IPS DF 6.9 (cell line): Measurements from ENCODE around the gene ZNF419.
"Not testable (repeated sequence)": the region's sequence is repeated elsewhere in the genome, so short reads cannot be mapped to it uniquely, and the experiment has no call there.

ENCODE experiments used
- DNase-seq: peaks from one replicate; pipeline ENCODE4 v3.0.0-alpha.2; 2013; ENCODE audit warnings: low read depth, low spot score
- H3K27ac ChIP-seq: one replicate; pipeline ENCODE4 v1.5.1; 2013; ENCODE audit warnings: low read length, control low read depth
- H3K27me3 ChIP-seq: 2 replicates; pipeline ENCODE4 v1.6.1; 2013; ENCODE audit warnings: mild to moderate bottlenecking, low read length; ENCODE audit not compliant: control insufficient read depth, insufficient read depth
- H3K36me3 ChIP-seq: 2 replicates; pipeline ENCODE4 v1.6.1; 2013; ENCODE audit warnings: low read length; ENCODE audit not compliant: control insufficient read depth, insufficient read depth
- H3K4me1 ChIP-seq: 2 replicates; pipeline ENCODE4 v1.6.1; 2013; ENCODE audit warnings: low read length; ENCODE audit not compliant: control insufficient read depth, insufficient read depth
- H3K4me3 ChIP-seq: 2 replicates; pipeline ENCODE4 v1.5.1; 2013; ENCODE audit warnings: mild to moderate bottlenecking, low read length
- H3K9me3 ChIP-seq: 2 replicates; pipeline ENCODE4 v1.6.1; 2013; ENCODE audit warnings: low read length, inconsistent platforms; ENCODE audit not compliant: control insufficient read depth, insufficient read depth
- WGBS: extraction: QIAGEN DNeasy Blood & Tissue Kit; methylation state at CpG from one replicate; pipeline ENCODE4 v1.1.7; 2013; ENCODE audit warnings: mixed read lengths, missing lambda C conversion rate; ENCODE audit not compliant: insufficient read length, insufficient coverage; 5-methylcytosine and 5-hydroxymethylcytosine counted together

Gene ZNF419

DNA sequence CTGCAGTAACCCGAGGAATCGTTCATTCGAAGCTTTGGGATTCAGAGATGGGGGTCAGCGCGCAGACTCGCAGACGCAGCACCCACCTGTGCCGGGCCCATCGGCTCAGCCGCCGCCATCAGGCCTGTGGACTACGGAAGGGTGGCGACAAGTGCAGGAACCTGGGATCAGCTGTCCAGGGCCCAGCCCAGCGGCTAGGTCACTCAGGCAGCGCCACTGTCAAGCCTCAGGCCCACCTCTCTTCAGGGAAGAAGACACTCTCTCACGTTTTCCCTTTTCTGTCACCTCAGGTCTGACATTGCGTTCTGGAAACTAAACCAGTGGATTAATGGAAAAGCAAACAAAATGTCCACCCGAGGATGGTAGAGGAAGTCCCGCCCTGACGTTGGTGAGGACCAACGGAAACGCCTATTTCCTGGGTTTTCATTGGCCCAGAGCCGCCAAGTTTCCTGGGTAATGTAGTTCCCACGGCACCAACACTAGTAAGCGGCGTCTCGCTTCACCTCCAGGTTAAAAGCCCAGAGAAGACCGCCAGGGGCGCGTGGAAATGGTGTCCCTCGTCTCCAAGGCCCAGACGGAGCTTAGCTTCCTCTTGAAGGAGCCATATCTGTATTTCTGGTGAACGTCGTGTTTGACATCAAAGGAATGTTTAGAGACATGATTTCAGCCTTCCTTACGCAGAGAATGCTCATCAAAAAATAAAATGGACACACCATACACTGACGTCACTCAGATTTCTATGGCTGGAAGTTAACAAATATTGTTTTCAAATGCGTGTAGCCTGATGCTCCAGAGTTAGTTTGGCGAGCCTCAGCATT lies 10.2 kb upstream of the ZNF419 start, which contains the start of gene ZNF772:
TSS of gene ZNF772 (minus strand) at position 376 of the 818 bp plus-strand sequence. CDS start at position 119, 257 bp downstream.
- Histone ChIP-seq H3K9me3 (peaks cover 20% of the 10 kb centered on the region), H3K27me3 (no peaks in the 10 kb centered on the region), H3K36me3 (peaks cover 27% of the 10 kb centered on the region), H3K4me1 (no peaks in the 10 kb centered on the region), H3K27ac (no peak within 1 kb of the TSS), H3K4me3 (peak within 1 kb of the TSS; percentile 80)
- peak; percentile 91 for DNase-seq
- WGBS: no CpG with 5 or more reads among the region's 38 CpGs

DNA sequence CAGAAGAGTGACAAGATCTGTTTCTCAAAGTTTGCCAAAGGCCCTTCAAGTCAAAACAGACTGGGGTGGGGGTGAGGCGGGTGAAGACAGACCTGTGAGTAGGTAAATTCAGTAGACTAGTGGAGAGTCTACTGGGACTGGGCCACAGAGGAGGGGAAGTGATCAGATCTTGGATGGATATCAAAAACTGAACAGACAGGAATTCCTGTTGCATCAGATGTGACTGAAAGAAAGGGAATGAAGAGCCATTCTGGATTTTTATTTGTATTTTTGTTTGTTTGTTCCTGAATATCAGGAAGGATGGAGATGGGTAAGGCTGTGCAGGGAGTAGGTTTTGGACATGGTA lies 722 bp downstream of the ZNF419 start:
- H3K4me1 ChIP-seq, H3K4me3 ChIP-seq, H3K9me3 ChIP-seq, H3K27me3 ChIP-seq, DNase-seq, H3K27ac ChIP-seq: not testable (repeated sequence)
- peaks cover 14% of the 10 kb centered on the region for H3K36me3 ChIP-seq
- WGBS: no CpG with 5 or more reads among the region's 1 CpG

DNA sequence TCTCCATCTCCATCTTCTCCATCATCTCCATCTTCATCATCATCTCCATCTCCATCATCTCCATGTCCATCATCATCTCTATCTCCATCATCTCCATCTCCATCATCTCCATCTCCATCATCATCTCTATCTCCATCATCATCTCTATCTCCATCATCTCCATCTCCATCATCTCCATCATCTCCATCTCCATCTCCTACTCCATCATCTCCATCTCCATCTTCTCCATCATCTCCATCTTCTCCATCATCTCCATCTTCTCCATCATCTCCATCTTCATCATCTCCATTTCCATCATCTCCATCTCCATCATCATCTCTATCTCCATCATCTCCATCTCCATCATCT lies 11.8 kb downstream of the ZNF419 start:
- not testable (repeated sequence) for DNase-seq, H3K36me3 ChIP-seq, H3K4me1 ChIP-seq, H3K27me3 ChIP-seq, H3K9me3 ChIP-seq, H3K27ac ChIP-seq, H3K4me3 ChIP-seq

DNA sequence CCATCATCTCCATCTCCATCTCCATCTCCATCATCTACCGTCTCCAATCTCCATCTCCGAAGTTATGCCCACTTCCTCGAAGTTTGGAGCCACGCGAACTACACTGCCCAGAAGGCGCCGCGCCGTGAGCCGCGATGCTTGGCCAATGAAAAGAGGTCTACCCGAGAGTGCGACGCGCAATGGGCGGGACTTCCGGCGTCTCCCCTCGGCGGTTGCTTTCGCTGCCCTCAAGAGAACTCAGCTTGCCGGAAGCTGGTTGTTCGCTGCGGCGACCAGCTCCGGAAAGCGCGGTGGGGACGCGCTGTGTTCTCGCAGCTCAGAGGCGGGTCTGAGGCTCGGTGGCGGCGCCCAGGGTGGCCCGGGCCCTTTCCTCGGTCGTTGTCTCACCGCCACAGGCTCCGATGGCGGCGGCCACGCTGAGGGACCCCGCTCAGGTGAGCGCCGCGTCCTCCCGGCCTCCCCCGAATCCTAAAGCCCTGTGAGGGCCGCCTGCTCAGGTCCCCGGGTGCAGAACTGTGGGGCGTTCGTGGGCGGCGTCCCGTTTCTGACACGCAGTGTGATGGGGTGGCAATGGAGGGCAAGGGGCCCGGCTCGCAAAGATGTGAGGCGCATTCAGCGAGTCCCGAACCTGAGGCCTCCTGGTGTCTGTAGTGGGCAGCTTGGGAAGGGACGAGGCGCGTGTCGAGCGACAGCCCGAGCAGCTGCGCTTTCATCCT lies 12.3 kb downstream of the ZNF419 start, which contains the start of gene ZNF773:
TSS of gene ZNF773 (plus strand) at position 259 of the 716 bp plus-strand sequence. CDS start at position 402, 143 bp downstream.
- not testable (repeated sequence) for H3K4me1 ChIP-seq, H3K36me3 ChIP-seq, H3K27ac ChIP-seq, H3K9me3 ChIP-seq, H3K27me3 ChIP-seq
- H3K4me3 ChIP-seq: peak within 1 kb of the TSS; percentile 93
- WGBS: 100% methylated on average over 3 of the region's 69 CpGs
- peak; percentile 92 for DNase-seq

- H3K4me1 ChIP-seq, H3K36me3 ChIP-seq, H3K27me3 ChIP-seq, H3K4me3 ChIP-seq, H3K27ac ChIP-seq, DNase-seq, H3K9me3 ChIP-seq: not testable (repeated sequence)
- WGBS: no CpG with 5 or more reads among the region's 4 CpGs
Observed at GRCh38 chr19:57500400-57500799, 12.8 kb downstream of the ZNF419 start.

- peaks cover 8% of the 10 kb centered on the region; the same call in 1 of the 2 replicates for H3K36me3 ChIP-seq
- no peaks in the 10 kb centered on the region for H3K27me3 ChIP-seq
- H3K4me3 ChIP-seq: no peak overlapping the region
- WGBS: no CpG with 5 or more reads among the region's 4 CpGs
- no peak overlapping the region for H3K27ac ChIP-seq
- no peak for DNase-seq
- H3K4me1 ChIP-seq: no peaks in the 10 kb centered on the region; the same call in 1 of the 2 replicates
- no peaks in the 10 kb centered on the region for H3K9me3 ChIP-seq
Observed at GRCh38 chr19:57506163-57506562, 18.6 kb downstream of the ZNF419 start.

DNA sequence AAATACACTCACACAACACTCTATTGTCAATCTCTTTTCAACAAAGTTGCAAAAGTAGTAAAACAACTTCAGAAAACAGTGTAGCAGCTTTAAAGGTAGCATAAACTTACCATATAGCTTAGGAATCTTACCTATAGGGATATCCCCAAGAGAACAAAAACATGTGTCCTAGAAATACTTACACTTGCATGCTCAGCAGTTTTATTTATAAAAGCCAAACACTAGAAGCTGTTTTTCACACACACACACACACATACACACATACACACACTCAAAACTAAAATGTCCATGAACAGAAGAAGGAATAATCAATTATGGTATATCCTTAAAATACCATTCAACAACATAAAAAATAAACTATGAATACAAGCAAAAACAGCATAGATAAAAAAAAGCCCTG lies 23.9 kb downstream of the ZNF419 start:
- no peaks in the 10 kb centered on the region; the same call in 1 of the 2 replicates for H3K4me1 ChIP-seq
- no peak overlapping the region for H3K27ac ChIP-seq
- DNase-seq: no peak
- H3K9me3 ChIP-seq: no peaks in the 10 kb centered on the region; the same call in 1 of the 2 replicates
- no peak overlapping the region for H3K4me3 ChIP-seq
- no peaks in the 10 kb centered on the region for H3K27me3 ChIP-seq
- peaks cover 3% of the 10 kb centered on the region; the same call in 1 of the 2 replicates for H3K36me3 ChIP-seq

DNA sequence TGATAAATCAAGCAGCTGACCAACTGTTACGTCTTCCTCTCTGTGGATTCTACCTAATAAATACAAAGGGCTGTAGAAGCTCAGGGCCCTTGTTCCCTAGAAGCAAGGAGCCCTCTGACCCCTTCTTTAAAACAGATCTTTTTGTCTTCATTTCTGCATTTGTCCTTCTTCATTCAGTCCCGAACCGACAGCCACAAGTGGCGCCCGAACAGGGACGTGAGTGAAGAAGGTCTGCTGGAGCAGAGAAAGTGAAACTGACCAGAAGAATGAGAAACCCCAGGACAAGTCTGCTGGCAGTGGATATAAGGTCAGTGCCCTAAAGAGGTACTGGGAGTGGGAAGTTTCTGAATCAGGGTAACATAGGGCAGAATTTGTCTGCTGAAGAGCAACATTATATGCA lies 25.3 kb downstream of the ZNF419 start:
- no peak overlapping the region for H3K27ac ChIP-seq
- no CpG with 5 or more reads among the region's 6 CpGs for WGBS
- H3K27me3 ChIP-seq: no peaks in the 10 kb centered on the region
- no peaks in the 10 kb centered on the region for H3K4me1 ChIP-seq
- no peaks in the 10 kb centered on the region; the same call in 1 of the 2 replicates for H3K9me3 ChIP-seq
- no peak overlapping the region for H3K4me3 ChIP-seq
- no peaks in the 10 kb centered on the region for H3K36me3 ChIP-seq
- no peak for DNase-seq

GRCh38 chr19:57515255-57515654 lies 27.7 kb downstream of the ZNF419 start:
- Histone ChIP-seq H3K27ac (no peak overlapping the region), H3K9me3 (no peaks in the 10 kb centered on the region; the same call in 1 of the 2 replicates), H3K27me3 (no peaks in the 10 kb centered on the region), H3K4me1 (no peaks in the 10 kb centered on the region), H3K36me3 (no peaks in the 10 kb centered on the region), H3K4me3 (no peak overlapping the region)
- WGBS: no CpG with 5 or more reads among the region's 5 CpGs
- no peak for DNase-seq

DNA sequence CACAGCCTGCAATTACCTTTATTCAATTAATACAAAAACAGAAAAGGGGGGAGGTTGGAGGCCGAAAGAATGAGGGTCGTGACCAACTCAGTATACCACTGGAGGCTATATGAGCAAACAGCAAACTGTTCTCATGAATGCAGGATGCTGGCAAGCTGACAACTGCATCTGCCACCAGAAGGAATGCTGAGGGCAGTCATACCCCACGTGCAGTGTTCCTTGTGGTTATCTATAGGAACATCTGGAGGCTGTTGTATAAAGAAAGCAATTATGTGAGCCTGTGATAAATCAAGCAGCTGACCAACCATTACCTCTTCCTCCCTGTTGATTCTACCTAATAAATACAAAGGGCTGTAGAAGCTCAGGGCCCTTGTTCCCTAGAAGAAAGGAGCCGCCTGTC lies 30.5 kb downstream of the ZNF419 start:
- WGBS: no CpG with 5 or more reads among the region's 4 CpGs
- H3K36me3 ChIP-seq, H3K4me1 ChIP-seq, DNase-seq, H3K27ac ChIP-seq, H3K9me3 ChIP-seq, H3K4me3 ChIP-seq, H3K27me3 ChIP-seq: not testable (repeated sequence)
